GM23248 (cell line): ENCODE results near the gene TLR2. TPM values are rescaled to one million over a fixed set of nuclear protein-coding genes. Genes with fewer than 3 reads are reported as not detected.
A peak's percentile ranks its signal among the peaks of the same experiment; 100 is the strongest.

Experiments used
- DNase-seq: peaks from one replicate; pipeline ENCODE4 v3.0.0-alpha.2; 2015
- H2AFZ ChIP-seq: fragments of 200-600 bp; sonication (generic); 2 replicates; pipeline ENCODE4 v1.6.1; 2016; ENCODE audit warnings: antibody characterized with exemption
- H3F3A ChIP-seq: fragments of 200-600 bp; sonication (generic); 2 replicates; pipeline ENCODE4 v1.6.1; 2016; ENCODE audit warnings: mild to moderate bottlenecking, antibody characterized with exemption, mixed run types; ENCODE audit not compliant: insufficient read depth
- H3K27ac ChIP-seq: fragments of 200-600 bp; sonication (generic); 2 replicates; pipeline ENCODE4 v1.5.1; 2016; ENCODE audit warnings: mild to moderate bottlenecking
- H3K27me3 ChIP-seq: fragments of 200-600 bp; sonication (generic); replicated peaks from 2 replicates; pipeline ENCODE4 v1.6.1; 2016; ENCODE audit warnings: mild to moderate bottlenecking; ENCODE audit not compliant: insufficient read depth
- H3K36me3 ChIP-seq: fragments of 200-600 bp; sonication (generic); 2 replicates; pipeline ENCODE4 v1.6.1; 2016; ENCODE audit warnings: low read depth, mild to moderate bottlenecking
- H3K4me1 ChIP-seq: fragments of 200-600 bp; sonication (generic); 2 replicates; pipeline ENCODE4 v1.6.1; 2016; ENCODE audit warnings: mild to moderate bottlenecking; ENCODE audit not compliant: insufficient read depth
- H3K4me2 ChIP-seq: fragments of 200-600 bp; sonication (generic); one replicate; pipeline ENCODE4 v1.6.1; 2016; ENCODE audit warnings: mild to moderate bottlenecking; ENCODE audit not compliant: unreplicated experiment
- H3K4me3 ChIP-seq: fragments of 200-600 bp; sonication (generic); 2 replicates; pipeline ENCODE4 v1.5.1; 2016; ENCODE audit warnings: mild to moderate bottlenecking
- H3K79me2 ChIP-seq: fragments of 200-600 bp; sonication (generic); 2 replicates; pipeline ENCODE4 v1.6.1; 2016; ENCODE audit warnings: mild to moderate bottlenecking; ENCODE audit not compliant: insufficient read depth
- H3K9ac ChIP-seq: fragments of 200-600 bp; sonication (generic); 2 replicates; pipeline ENCODE4 v1.6.1; 2016; ENCODE audit warnings: mild to moderate bottlenecking
- H3K9me2 ChIP-seq: fragments of 200-600 bp; sonication (generic); 2 replicates; pipeline ENCODE4 v1.6.1; 2016; ENCODE audit warnings: mixed run types, mild to moderate bottlenecking, moderate library complexity; ENCODE audit not compliant: insufficient read depth
- H3K9me3 ChIP-seq: fragments of 200-600 bp; sonication (generic); one replicate; pipeline ENCODE4 v1.6.1; 2017; ENCODE audit warnings: low read depth
- H4K20me1 ChIP-seq: fragments of 200-600 bp; sonication (generic); 2 replicates; pipeline ENCODE4 v1.6.0; 2016; ENCODE audit not compliant: insufficient read depth
- EZH2 ChIP-seq: fragments of 200-600 bp; sonication (generic); IDR thresholded peaks from 2 replicates; pipeline ENCODE4 v1.6.1; 2018; ENCODE audit warnings: antibody characterized with exemption, mild to moderate bottlenecking; ENCODE audit not compliant: insufficient read depth, poor library complexity, severe bottlenecking
- EZH2phosphoT487 ChIP-seq: fragments of 200-600 bp; sonication (generic); IDR thresholded peaks from 2 replicates; pipeline ENCODE4 v1.6.1; 2018; ENCODE audit warnings: antibody characterized with exemption, moderate library complexity, mild to moderate bottlenecking, low read depth; ENCODE audit not compliant: insufficient read depth
- WGBS, 2 experiments: methylation state at CpG; one replicate each; pipeline ENCODE4 v1.1.6; 2015 to 2017; ENCODE audit warnings: low lambda C conversion rate in 2 of 2, low coverage in 1 of 2; ENCODE audit errors: missing lambda C conversion rate in 2 of 2; 5-methylcytosine and 5-hydroxymethylcytosine counted together
- in situ Hi-C: fragments of 300-500 bp; cut with MboI; formaldehyde crosslinking; loops from 2 replicates; pipeline ENCODE4 v1.15.0; 2020
- polyA plus RNA-seq: library from polyadenylated mRNA; unstranded; fragments of >200 nt; fragmentation: Nextera tagmentation; extraction: Ambion mirVana; gene quantifications from 2 replicates; pipeline ENCODE4 v1.2.1, GENCODE V29; 2016
- total RNA-seq: library from RNA; depleted of rRNA; stranded (reverse); fragments of >200 nt; shearing (Covaris generic); gene quantifications from 2 replicates; pipeline ENCODE4 v1.2.3, GENCODE V29; 2014

The TLR2 gene
- total and polyA plus RNA-seq, 2 experiments from 2014 or later, result not detected

DNA sequence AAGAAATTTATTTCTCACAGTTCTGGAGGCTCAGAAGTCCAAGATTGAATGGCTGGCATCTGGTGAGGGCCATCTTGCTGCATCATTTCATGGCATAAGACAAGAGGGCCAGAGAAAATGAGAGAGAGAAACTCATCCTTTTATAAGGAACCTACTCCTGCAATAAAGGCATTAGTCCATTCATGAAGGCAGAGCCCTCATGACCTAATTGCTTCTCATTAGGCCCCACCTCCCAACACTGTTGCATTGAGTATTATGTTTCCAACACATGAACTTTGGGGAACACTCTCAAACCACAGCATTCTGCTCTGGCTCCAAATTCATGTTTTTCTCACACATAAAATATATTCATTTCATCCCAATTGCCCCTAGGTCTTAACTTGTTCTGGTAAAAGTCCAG is 61.6 kb downstream of the TLR2 start:
- Histone ChIP-seq H3K36me3 (no peaks in the 10 kb centered on the region), H3F3A (no peaks in the 10 kb centered on the region), H3K9me2 (no peaks in the 10 kb centered on the region), H3K9ac (no peak overlapping the region), H3K9me3 (no peaks in the 10 kb centered on the region), H3K4me3 (no peak overlapping the region), H2AFZ (no peak overlapping the region), H4K20me1 (no peaks in the 10 kb centered on the region), H3K4me1 (no peaks in the 10 kb centered on the region), H3K27ac (no peak overlapping the region), H3K4me2 (no peak overlapping the region), H3K27me3 (no peaks in the 10 kb centered on the region), H3K79me2 (no peaks in the 10 kb centered on the region)
- no peak for TF ChIP-seq EZH2
- TF ChIP-seq EZH2phosphoT487, result no peak
- no peak for DNase-seq
- in situ Hi-C loops, result no loop called here

DNA sequence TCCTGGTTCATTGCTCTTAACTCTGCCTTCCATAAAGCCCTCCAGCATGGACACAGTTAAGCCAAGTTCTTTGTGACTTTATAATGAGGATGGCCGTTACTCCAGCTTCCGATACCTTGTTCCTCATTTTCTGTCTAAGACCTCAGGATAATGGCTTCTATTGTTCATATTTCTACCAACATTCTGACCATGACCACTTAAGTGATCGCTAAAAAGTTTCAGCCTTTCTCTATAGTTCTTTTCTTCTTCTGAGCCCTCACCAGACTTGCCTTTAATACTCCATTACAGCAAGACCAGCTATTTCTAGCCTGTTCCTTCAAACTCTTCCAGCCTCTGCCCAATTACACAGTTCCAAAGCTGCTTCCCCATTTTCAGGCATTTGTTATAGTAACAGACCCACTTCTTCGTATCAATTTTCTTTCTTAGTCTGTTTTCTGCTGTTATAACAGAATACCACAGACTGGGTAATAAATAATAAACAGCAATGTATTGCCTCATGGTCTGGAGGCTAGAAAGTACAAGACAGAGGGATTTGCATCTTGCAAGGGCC is 63.4 kb downstream of the TLR2 start:
- Histone ChIP-seq H3K27ac (no peak overlapping the region), H3K79me2 (no peaks in the 10 kb centered on the region)
- in situ Hi-C loops, result no loop called here

DNA sequence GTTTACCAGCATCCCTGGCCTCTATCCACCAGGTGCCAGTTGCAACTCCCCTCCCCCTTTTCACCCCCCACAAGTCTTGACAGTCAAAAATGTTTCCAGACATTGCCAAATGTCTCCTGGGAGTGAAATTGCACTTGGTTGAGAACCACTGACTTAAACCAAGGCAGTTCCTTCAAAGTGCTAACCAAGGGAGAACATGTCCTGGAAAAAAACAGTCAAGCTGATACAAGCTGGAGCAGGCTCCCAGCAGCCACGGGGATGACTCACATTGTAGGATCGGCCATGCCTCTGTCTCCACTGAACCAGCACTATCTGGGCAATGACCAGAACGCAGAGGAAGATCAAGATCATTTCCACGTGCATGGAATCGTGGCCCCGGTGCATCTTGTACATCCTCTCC is 64.3 kb downstream of the TLR2 start:
- Histone ChIP-seq H3K4me2 (no peak overlapping the region), H4K20me1 (no peaks in the 10 kb centered on the region), H3K79me2 (no peaks in the 10 kb centered on the region), H3K9ac (no peak overlapping the region), H3K4me1 (no peaks in the 10 kb centered on the region), H3K9me3 (no peaks in the 10 kb centered on the region), H3F3A (no peaks in the 10 kb centered on the region), H2AFZ (no peak overlapping the region), H3K27ac (no peak overlapping the region), H3K9me2 (no peaks in the 10 kb centered on the region), H3K36me3 (no peaks in the 10 kb centered on the region), H3K4me3 (no peak overlapping the region), H3K27me3 (no peaks in the 10 kb centered on the region; the same call in 1 of the 2 replicates)
- DNase-seq, result peak; percentile 88
- 15 to 17% methylated on average over 6 of the region's 6 CpGs for WGBS, 2 experiments
- TF ChIP-seq EZH2phosphoT487, result no peak
- no peak for TF ChIP-seq EZH2
- in situ Hi-C loops, result no loop called here

More for the DNA sequence above, 63.4 kb downstream of the TLR2 start:
- Histone ChIP-seq H3K36me3 (no peaks in the 10 kb centered on the region), H3F3A (no peaks in the 10 kb centered on the region), H4K20me1 (no peaks in the 10 kb centered on the region), H2AFZ (no peak overlapping the region), H3K27me3 (no peaks in the 10 kb centered on the region; the same call in 1 of the 2 replicates), H3K9me3 (no peaks in the 10 kb centered on the region), H3K4me1 (no peaks in the 10 kb centered on the region), H3K4me3 (no peak overlapping the region), H3K9ac (no peak overlapping the region), H3K9me2 (no peaks in the 10 kb centered on the region), H3K4me2 (no peak overlapping the region)
- DNase-seq, result no peak
- 70 to 76% methylated on average over 4 of the region's 4 CpGs for WGBS, 2 experiments
- TF ChIP-seq EZH2 (no peak), EZH2phosphoT487 (no peak)

DNA sequence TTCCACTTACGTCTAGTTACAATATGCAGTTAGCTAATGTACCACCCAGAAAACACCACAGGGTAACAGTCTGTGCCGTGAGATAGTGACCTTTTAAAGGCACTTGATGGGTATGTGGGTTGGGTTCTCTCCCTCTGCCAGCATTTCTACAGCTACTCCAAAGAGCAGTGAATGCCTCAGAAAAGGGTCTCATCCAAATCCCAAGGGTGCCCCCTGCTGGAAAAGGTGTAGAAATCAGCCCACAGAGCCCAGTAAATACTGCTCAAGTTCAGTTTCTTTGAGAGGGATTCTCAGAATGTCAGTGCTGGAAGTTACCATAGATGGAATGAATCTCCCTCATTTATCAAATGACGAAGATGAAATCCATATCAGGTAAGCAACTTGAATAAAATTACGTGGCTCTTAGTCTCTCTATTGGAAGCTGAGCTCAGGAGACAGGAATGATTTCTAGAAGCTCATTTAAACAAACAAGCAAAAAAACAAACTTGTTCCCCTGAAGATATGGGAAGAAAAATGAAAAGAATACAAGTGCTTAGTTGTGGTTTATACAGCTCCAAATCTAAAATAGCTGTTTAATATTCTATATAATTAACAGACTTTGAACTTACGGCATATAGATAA is 66.2 kb downstream of the TLR2 start:
- 39 to 42% methylated on average over 5 of the region's 5 CpGs for WGBS, 2 experiments
- TF ChIP-seq EZH2 (no peak), EZH2phosphoT487 (no peak)
- H4K20me1 ChIP-seq, result no peaks in the 10 kb centered on the region
- H3F3A ChIP-seq, result no peaks in the 10 kb centered on the region
- H3K4me1 ChIP-seq, result no peaks in the 10 kb centered on the region
- no peaks in the 10 kb centered on the region for H3K9me2 ChIP-seq
- no peak overlapping the region for H3K9ac ChIP-seq
- no peaks in the 10 kb centered on the region for H3K79me2 ChIP-seq
- no peak overlapping the region for H3K4me2 ChIP-seq
- H3K27me3 ChIP-seq, result no peaks in the 10 kb centered on the region; the same call in 1 of the 2 replicates
- H3K9me3 ChIP-seq, result no peaks in the 10 kb centered on the region
- H3K27ac ChIP-seq, result no peak overlapping the region
- H2AFZ ChIP-seq, result no peak overlapping the region
- in situ Hi-C loops, result loop anchor here (25.0 kb wide), 1 partner anchor 413 kb away; the partner anchor contains the start of gene MND1
- no peaks in the 10 kb centered on the region for H3K36me3 ChIP-seq
- no peak overlapping the region for H3K4me3 ChIP-seq
- DNase-seq, result peak; percentile 78
